BLaER1 (cell line): Measurements from ENCODE around the gene TMEM201.
A peak's percentile ranks its signal among the peaks of the same experiment; 100 is the strongest.

ENCODE experiments used
- H3K27ac ChIP-seq: shearing (Covaris generic); formaldehyde crosslinking; 2 replicates; pipeline ENCODE4 v1.8.1; 2022
- H3K27me3 ChIP-seq: shearing (Covaris generic); formaldehyde crosslinking; 2 replicates; pipeline ENCODE4 v1.8.1; 2022
- H3K36me3 ChIP-seq: shearing (Covaris generic); formaldehyde crosslinking; 2 replicates; pipeline ENCODE4 v1.8.1; 2022
- H3K4me1 ChIP-seq: shearing (Covaris generic); formaldehyde crosslinking; 2 replicates; pipeline ENCODE4 v1.8.1; 2022
- H3K4me2 ChIP-seq: shearing (Covaris generic); formaldehyde crosslinking; 2 replicates; pipeline ENCODE4 v1.8.1; 2022
- H3K4me3 ChIP-seq: shearing (Covaris generic); formaldehyde crosslinking; 2 replicates; pipeline ENCODE4 v1.8.1; 2022
- H3K9ac ChIP-seq: shearing (Covaris generic); formaldehyde crosslinking; 2 replicates; pipeline ENCODE4 v1.8.1; 2022
- H3K9me3 ChIP-seq: shearing (Covaris generic); formaldehyde crosslinking; 2 replicates; pipeline ENCODE4 v1.8.1; 2022
- H4K20me1 ChIP-seq: shearing (Covaris generic); formaldehyde crosslinking; 2 replicates; pipeline ENCODE4 v1.8.1; 2022
- Cebpa-rat ChIP-seq: shearing (Covaris generic); IDR thresholded peaks from 2 replicates; pipeline ENCODE4 v1.8.1; 2022

Gene TMEM201

DNA sequence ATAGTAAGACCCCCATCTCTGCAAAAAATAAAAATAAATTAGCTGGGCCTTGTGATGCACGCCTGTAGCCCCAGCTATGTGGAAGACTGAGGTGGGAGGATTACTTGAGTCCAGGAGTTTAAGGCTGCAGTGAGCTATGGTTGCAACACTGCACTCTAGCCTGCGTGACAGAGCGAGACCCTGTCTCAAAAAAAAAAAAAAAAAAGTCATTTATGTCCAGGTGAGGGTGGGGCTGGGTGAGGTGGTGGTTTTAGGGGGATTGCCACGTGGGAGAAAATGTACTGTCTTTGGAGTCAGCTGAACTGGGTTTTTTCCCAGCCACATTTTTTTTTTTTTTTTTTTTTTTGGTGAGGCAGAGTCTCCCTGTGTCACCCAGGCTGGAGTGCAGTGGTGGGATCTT lies 69.5 kb downstream of the TMEM201 start:
- H3K4me3 ChIP-seq = no peak overlapping the region
- peaks cover 45% of the 10 kb centered on the region for H3K36me3 ChIP-seq
- peak overlapping the region; percentile 98 for H3K27ac ChIP-seq
- H3K9me3 ChIP-seq = no peaks in the 10 kb centered on the region
- H4K20me1 ChIP-seq = peaks cover 77% of the 10 kb centered on the region
- TF ChIP-seq Cebpa-rat = no peak
- H3K4me1 ChIP-seq = peaks cover 67% of the 10 kb centered on the region
- peak overlapping the region; percentile 96; the same call in 1 of the 2 replicates for H3K4me2 ChIP-seq
- H3K9ac ChIP-seq = no peak overlapping the region
- no peaks in the 10 kb centered on the region for H3K27me3 ChIP-seq

DNA sequence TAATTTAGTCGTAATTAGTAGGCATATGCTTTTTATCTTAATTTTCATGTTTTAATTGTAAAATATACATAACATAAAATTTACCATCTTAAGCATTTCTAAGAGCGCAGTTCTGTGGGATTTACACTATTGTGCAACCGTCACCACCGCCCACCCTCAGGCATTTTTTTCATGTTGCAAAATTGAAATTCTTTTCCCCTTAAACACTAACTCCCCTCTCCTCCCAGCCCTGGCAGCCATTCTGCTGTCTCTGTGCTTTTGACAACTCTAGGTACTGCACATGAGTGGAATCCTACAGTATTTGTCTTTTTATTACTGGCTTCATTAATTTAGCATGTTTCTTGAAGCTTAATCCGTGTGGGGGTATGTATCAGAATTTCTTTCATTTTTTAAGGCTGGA lies 70.6 kb downstream of the TMEM201 start:
- Histone ChIP-seq H3K27me3 (no peaks in the 10 kb centered on the region), H3K27ac (no peak overlapping the region), H3K9ac (no peak overlapping the region), H3K9me3 (no peaks in the 10 kb centered on the region), H4K20me1 (peaks cover 88% of the 10 kb centered on the region), H3K36me3 (peaks cover 53% of the 10 kb centered on the region), H3K4me3 (no peak overlapping the region), H3K4me1 (peaks cover 59% of the 10 kb centered on the region), H3K4me2 (no peak overlapping the region)
- peak; percentile 54; the same call in 1 of the 2 replicates for TF ChIP-seq Cebpa-rat

DNA sequence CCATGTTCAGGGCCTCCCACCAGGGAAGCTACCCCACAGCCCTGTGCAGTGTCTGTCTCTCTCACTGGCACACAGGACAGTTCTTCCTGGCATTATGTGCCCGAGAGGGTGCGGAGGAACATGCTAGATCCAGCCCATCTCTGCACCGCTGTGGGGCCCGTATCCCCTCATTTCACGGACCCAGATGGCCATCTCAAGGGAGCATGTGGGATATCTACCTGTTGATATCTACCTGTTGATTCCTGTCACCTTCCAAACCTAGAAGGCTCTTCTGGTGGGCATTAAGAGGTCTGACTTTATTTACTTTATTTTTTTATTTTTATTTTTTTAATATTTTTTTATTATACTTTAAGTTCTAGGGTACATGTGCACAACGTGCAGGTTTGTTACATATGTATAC lies 74.5 kb downstream of the TMEM201 start:
- H3K36me3 ChIP-seq = peaks cover 92% of the 10 kb centered on the region
- no peak overlapping the region for H3K9ac ChIP-seq
- no peak overlapping the region for H3K4me2 ChIP-seq
- H4K20me1 ChIP-seq = peaks cover 100% of the 10 kb centered on the region
- no peaks in the 10 kb centered on the region for H3K9me3 ChIP-seq
- no peaks in the 10 kb centered on the region for H3K27me3 ChIP-seq
- TF ChIP-seq Cebpa-rat = no peak
- peaks cover 41% of the 10 kb centered on the region for H3K4me1 ChIP-seq
- no peak overlapping the region for H3K4me3 ChIP-seq
- no peak overlapping the region for H3K27ac ChIP-seq
